CD14-positive monocyte (primary cell): ENCODE data around the gene FUCA2. TPM values are rescaled to one million over a fixed set of nuclear protein-coding genes. Genes with fewer than 3 reads are reported as not detected.

Experiments used
- DNase-seq, 3 donors: peaks; one replicate each; pipeline ENCODE4 v3.0.0-alpha.2; 2011 to 2022
- H2AFZ ChIP-seq: 2 replicates; pipeline ENCODE4 v1.6.0; 2012; ENCODE audit warnings: mild to moderate bottlenecking, low read depth, low read length, inconsistent platforms; ENCODE audit not compliant: insufficient read depth, poor library complexity, severe bottlenecking
- H3K27ac ChIP-seq, 2 donors: 1 replicate in 1 of 2; 2 replicates in 1 of 2; pipeline ENCODE4 v1.5.1; 2012 to 2013; ENCODE audit warnings: low read length in 2 of 2, control low read depth in 1 of 2, inconsistent platforms in 1 of 2, low read depth in 1 of 2, mild to moderate bottlenecking in 1 of 2
- H3K27me3 ChIP-seq, 2 donors: one replicate each; pipeline versions ENCODE4 v1.6.0 to v1.6.1; 2011 to 2013; ENCODE audit warnings: low read length in 2 of 2; ENCODE audit not compliant: control insufficient read depth in 2 of 2, insufficient read depth in 2 of 2
- H3K36me3 ChIP-seq, 2 donors: replicated peaks in 1 of 2; 1 replicate in 1 of 2; 2 replicates in 1 of 2; pipeline versions ENCODE4 v1.5.1 to v1.6.1; 2012 to 2013; ENCODE audit warnings: low read length in 2 of 2, control low read depth in 1 of 2, inconsistent platforms in 1 of 2, mild to moderate bottlenecking in 1 of 2; ENCODE audit not compliant: insufficient read depth in 2 of 2, control insufficient read depth in 1 of 2
- H3K4me1 ChIP-seq, 2 donors: 1 replicate in 1 of 2; 2 replicates in 1 of 2; pipeline versions ENCODE4 v1.5.1 to v1.6.1; 2012 to 2013; ENCODE audit warnings: low read length in 2 of 2, control low read depth in 1 of 2, inconsistent platforms in 1 of 2, mild to moderate bottlenecking in 1 of 2, moderate library complexity in 1 of 2; ENCODE audit not compliant: insufficient read depth in 2 of 2, control insufficient read depth in 1 of 2
- H3K4me2 ChIP-seq: replicated peaks from 2 replicates; pipeline ENCODE3; 2012; ENCODE audit warnings: low read length, moderate library complexity, mild to moderate bottlenecking; ENCODE audit not compliant: poor library complexity, severe bottlenecking; ENCODE audit errors: extremely low read depth
- H3K4me3 ChIP-seq, 3 experiments: fragments of 200-600 bp in 1 of 3; sonication (generic) in 1 of 3; replicated peaks in 1 of 3; 1 replicate in 2 of 3; 2 replicates in 1 of 3; pipeline ENCODE4 v1.5.1; 2011 to 2013; ENCODE audit warnings: low read length in 3 of 3, mild to moderate bottlenecking in 3 of 3, control low read depth in 2 of 3, low read depth in 2 of 3, inconsistent platforms in 1 of 3, moderate library complexity in 1 of 3
- H3K79me2 ChIP-seq: 2 replicates; pipeline ENCODE4 v1.6.0; 2012; ENCODE audit warnings: mild to moderate bottlenecking, control low read depth, inconsistent platforms, low read length, moderate library complexity; ENCODE audit not compliant: insufficient read depth
- H3K9ac ChIP-seq: 2 replicates; pipeline ENCODE4 v1.6.0; 2017; ENCODE audit warnings: low read length, mild to moderate bottlenecking; ENCODE audit not compliant: insufficient read depth, poor library complexity, severe bottlenecking
- H3K9me3 ChIP-seq, 2 donors: replicated peaks in 1 of 2; 1 replicate in 1 of 2; 2 replicates in 1 of 2; pipeline versions ENCODE4 v1.5.1 to v1.6.1; 2012 to 2013; ENCODE audit warnings: low read length in 2 of 2, control low read depth in 1 of 2; ENCODE audit not compliant: control insufficient read depth in 1 of 2, insufficient read depth in 1 of 2
- H4K20me1 ChIP-seq: 2 replicates; pipeline ENCODE4 v1.6.0; 2012; ENCODE audit warnings: mild to moderate bottlenecking, low read length, control low read depth, moderate library complexity; ENCODE audit not compliant: insufficient read depth
- H3K27ac Mint-ChIP-seq, 7 donors: one replicate each; pipeline ENCODE4 v1.8.0; 2020; ENCODE audit warnings: mild to moderate bottlenecking in 7 of 7, mixed read lengths in 7 of 7, moderate library complexity in 6 of 7, inconsistent platforms in 2 of 7
- H3K27me3 Mint-ChIP-seq, 3 donors: one replicate each; pipeline ENCODE4 v1.8.0; 2021 to 2022; ENCODE audit warnings: low read depth in 3 of 3, mild to moderate bottlenecking in 3 of 3, mixed read lengths in 3 of 3, moderate library complexity in 3 of 3, inconsistent platforms in 1 of 3
- H3K36me3 Mint-ChIP-seq, 2 donors: one replicate each; pipeline ENCODE4 v1.8.0; 2020; ENCODE audit warnings: mixed read lengths in 2 of 2, inconsistent platforms in 1 of 2, mild to moderate bottlenecking in 1 of 2
- H3K4me1 Mint-ChIP-seq: one replicate; pipeline ENCODE4 v1.8.0; 2020; ENCODE audit warnings: mild to moderate bottlenecking, mixed read lengths
- H3K4me3 Mint-ChIP-seq, 2 donors: one replicate each; pipeline ENCODE4 v1.8.0; 2020; ENCODE audit warnings: mild to moderate bottlenecking in 2 of 2, mixed read lengths in 2 of 2, moderate library complexity in 1 of 2
- H3K9me3 Mint-ChIP-seq, 7 donors: one replicate each; pipeline ENCODE4 v1.8.0; 2020 to 2022; ENCODE audit warnings: mixed read lengths in 7 of 7, mild to moderate bottlenecking in 6 of 7, moderate library complexity in 6 of 7, inconsistent platforms in 2 of 7
- WGBS: methylation state at CpG from one replicate; pipeline ENCODE4 v1.1.5; 2013; ENCODE audit warnings: missing lambda C conversion rate; ENCODE audit not compliant: insufficient coverage; 5-methylcytosine and 5-hydroxymethylcytosine counted together
- intact Hi-C, 2 donors: fragments of 100-400 bp; cut with micrococcal nuclease; formaldehyde crosslinking; loops; one replicate each; pipeline versions ENCODE4 v1.15.0 to v1.15.1; 2023
- polyA plus RNA-seq, 3 donors: library from polyadenylated mRNA; depleted of rRNA in 1 of 3; unstranded in 2 of 3; stranded (reverse) in 1 of 3; fragments of 300-500 nt in 2 of 3; fragments of >200 nt in 1 of 3; fragmentation: Illumina TruSeq in 2 of 3; gene quantifications; 1 replicate in 2 of 3; 2 replicates in 1 of 3; pipeline ENCODE4 v1.2.3, GENCODE V29; 2012 to 2021
- TF ChIP-seq, protein P1 (sequence below): fragments of 200-600 bp; IDR thresholded peaks from one replicate; pipeline ENCODE4 v1.8.0; 2022; ENCODE audit warnings: antibody characterized with exemption, mild to moderate bottlenecking

Gene FUCA2
- polyA plus RNA-seq, 3 donors = 35.7 to 93.5 (median 83.7) TPM

DNA sequence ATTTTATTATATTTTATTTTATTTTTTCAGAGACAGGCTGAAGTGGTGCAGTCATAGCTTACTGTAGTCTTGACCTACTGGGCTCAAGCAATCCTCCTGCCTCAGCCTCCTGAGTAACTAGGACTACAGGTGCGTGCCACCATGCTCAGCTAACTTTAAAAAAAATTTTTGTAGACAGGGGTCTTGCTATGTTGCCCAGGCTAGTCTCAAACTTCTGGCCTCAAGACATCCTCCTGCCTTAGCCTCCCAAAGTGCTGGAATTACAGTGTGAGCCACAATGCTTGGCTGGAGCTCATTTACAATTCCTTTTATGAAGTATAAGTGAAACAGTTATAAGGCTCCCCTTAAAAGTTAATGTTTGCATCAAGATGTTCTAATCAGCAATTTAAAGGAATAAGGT is 14.5 kb downstream of the FUCA2 start:
- Histone ChIP-seq H2AFZ (no peak overlapping the region), H3K27me3 (no peaks in the 10 kb centered on the region), H3K4me1 (no peaks in the 10 kb centered on the region), H3K4me3 (no peak overlapping the region), H3K79me2 (no peaks in the 10 kb centered on the region), H4K20me1 (peaks cover 10% of the 10 kb centered on the region), H3K9me3 (no peaks in the 10 kb centered on the region), H3K4me2 (no peak overlapping the region), H3K9ac (no peak overlapping the region), H3K36me3 (peaks cover 74 to 94% of the 10 kb centered on the region in 2 donors), H3K27ac (no peak overlapping the region)
- H3K9me3 Mint-ChIP-seq = peaks cover 0 to 7% (median 0%) of the 10 kb centered on the region in 7 donors
- no peak overlapping the region for H3K27ac Mint-ChIP-seq
- H3K4me1 Mint-ChIP-seq = no peaks in the 10 kb centered on the region
- H3K27me3 Mint-ChIP-seq = no peaks in the 10 kb centered on the region
- H3K4me3 Mint-ChIP-seq = no peak overlapping the region
- DNase-seq = no peak
- TF ChIP-seq, protein P1, sequence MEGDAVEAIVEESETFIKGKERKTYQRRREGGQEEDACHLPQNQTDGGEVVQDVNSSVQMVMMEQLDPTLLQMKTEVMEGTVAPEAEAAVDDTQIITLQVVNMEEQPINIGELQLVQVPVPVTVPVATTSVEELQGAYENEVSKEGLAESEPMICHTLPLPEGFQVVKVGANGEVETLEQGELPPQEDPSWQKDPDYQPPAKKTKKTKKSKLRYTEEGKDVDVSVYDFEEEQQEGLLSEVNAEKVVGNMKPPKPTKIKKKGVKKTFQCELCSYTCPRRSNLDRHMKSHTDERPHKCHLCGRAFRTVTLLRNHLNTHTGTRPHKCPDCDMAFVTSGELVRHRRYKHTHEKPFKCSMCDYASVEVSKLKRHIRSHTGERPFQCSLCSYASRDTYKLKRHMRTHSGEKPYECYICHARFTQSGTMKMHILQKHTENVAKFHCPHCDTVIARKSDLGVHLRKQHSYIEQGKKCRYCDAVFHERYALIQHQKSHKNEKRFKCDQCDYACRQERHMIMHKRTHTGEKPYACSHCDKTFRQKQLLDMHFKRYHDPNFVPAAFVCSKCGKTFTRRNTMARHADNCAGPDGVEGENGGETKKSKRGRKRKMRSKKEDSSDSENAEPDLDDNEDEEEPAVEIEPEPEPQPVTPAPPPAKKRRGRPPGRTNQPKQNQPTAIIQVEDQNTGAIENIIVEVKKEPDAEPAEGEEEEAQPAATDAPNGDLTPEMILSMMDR = no peak
- H3K36me3 Mint-ChIP-seq = peaks cover 79 to 89% of the 10 kb centered on the region in 2 donors
- WGBS = no CpG with 5 or more reads among the region's 1 CpG
- intact Hi-C loops = no loop called here

DNA sequence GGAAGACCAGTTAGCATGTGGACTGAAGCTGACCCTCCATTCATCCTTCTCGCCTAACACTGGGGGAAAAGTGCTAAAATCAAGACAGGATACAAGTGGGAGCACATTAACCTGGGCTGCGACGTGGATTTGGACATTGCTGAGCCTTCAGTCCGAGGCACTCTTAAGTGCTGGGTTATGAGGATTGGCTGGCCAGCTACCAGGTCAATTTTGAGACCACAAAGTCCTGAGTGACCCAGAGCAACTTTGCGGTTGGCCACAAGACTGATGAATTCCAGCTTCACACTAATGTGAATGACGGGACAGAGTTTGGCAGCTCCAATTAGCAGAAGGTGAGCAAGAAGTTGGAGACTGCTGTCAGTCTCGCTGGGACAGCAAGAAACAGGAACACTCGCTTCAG is 20.7 kb downstream of the FUCA2 start:
- H3K4me2 ChIP-seq = no peak overlapping the region
- peaks cover 31 to 32% of the 10 kb centered on the region in 2 donors for H3K36me3 Mint-ChIP-seq
- no peaks in the 10 kb centered on the region for H3K27me3 Mint-ChIP-seq
- no peaks in the 10 kb centered on the region for H3K4me1 ChIP-seq
- intact Hi-C loops = no loop called here
- WGBS = 94% methylated on average over 7 of the region's 8 CpGs
- no peaks in the 10 kb centered on the region for H3K79me2 ChIP-seq
- H3K9ac ChIP-seq = no peak overlapping the region
- no peak overlapping the region for H2AFZ ChIP-seq
- no peak overlapping the region for H3K4me3 ChIP-seq
- no peak overlapping the region for H3K27ac Mint-ChIP-seq
- H3K27ac ChIP-seq = no peak overlapping the region
- no peaks in the 10 kb centered on the region for H3K27me3 ChIP-seq
- no peaks in the 10 kb centered on the region for H3K9me3 Mint-ChIP-seq
- H3K4me3 Mint-ChIP-seq = no peak overlapping the region
- H4K20me1 ChIP-seq = no peaks in the 10 kb centered on the region
- DNase-seq = no peak
- TF ChIP-seq, protein P1 = no peak
- H3K9me3 ChIP-seq = no peaks in the 10 kb centered on the region
- H3K4me1 Mint-ChIP-seq = peaks cover 3% of the 10 kb centered on the region
- peaks cover 25 to 36% of the 10 kb centered on the region in 2 donors for H3K36me3 ChIP-seq
